ENCODE measurements around the gene ZNF396.

The ZNF396 gene

GRCh38 chr18:35379421-35379820 lies 2.3 kb upstream of the ZNF396 start:
- no peak for FAIRE-seq

DNA sequence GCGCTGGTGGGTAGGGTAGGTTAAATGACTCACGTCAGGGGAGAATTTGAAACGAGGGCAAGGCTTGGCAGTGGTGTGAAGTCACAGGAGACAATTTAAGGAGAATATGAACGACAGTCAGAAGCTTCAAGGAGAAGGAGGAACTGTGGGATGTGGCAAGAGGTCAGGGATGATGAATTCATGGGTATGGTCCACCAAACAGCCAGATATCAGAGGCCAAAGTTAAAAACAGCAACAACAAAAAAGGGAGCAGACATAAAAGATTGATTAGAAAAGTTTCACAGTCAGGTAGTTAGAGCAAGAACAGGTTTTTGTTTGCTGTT lies 1.4 kb upstream of the ZNF396 start:
- FAIRE-seq, result no peak

DNA sequence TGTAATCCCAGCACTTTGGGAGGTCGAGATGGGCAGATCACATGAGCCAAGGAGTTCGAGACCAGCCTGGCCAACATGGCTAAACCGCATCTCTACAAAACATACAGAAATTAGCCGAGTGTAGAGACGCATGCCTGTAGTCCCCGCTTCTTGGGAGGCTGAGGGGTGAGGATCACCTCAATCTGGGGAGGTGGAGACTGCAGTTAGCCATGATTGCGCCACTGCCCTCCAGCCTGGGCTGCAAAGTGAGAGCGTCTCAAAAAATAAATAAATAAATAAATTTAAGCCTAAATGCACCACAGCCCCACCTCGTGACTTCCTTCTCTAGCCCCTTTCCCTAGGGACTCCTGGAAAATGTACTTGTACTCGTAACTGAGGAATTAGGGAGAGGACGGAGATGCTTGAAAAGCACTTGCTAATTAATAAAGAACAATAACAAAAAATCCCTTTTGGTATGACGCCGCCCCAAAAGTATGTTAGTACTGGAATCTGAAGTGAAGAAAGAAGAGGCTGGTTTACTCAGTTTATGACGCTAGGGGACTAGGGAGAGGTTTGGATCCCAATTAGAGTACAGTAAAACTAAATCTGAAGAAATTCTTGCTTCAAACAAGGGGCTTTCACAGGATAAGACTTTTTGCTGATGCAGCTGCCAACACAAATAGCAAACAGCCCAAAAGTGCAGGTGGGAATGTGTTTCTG lies 887 bp upstream of the ZNF396 start:
- FAIRE-seq, result no peak

DNA sequence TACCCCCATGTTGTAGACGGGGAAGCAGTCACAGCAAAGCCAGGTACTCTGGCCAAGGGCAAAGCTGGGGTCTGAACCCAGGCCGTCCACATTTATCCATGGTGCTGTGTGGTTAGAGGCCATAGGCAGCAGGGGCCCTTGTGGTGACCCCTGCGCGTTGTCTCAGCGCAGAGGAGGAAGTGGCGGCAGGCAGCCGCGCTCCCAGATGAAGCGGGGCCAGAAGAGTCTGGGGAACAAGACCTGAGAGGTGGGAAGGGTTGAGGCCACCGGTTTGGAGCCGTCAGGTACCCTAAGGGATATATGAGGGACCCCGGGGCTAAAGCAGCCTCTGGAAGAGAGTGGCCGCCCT lies 770 bp downstream of the ZNF396 start:
- FAIRE-seq, result no peak

DNA sequence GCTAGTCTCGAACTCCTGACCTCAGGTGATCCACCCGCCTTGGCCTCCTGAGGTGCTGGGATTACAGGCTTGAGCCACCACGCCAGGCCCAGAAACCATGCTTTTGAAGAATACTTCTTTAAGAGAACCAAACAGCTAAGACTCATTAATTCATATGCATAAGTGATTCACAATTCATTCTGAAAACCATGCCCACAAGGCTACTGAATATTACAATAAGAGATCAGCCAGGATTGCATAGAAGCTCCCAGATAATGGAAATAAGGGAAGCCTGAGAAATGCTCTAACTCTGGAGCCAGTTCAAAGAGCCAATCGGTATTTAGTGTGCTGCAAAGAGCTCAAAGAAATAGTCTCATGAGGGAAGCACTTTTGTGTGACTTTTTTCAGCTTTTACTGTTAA lies 2.4 kb downstream of the ZNF396 start:
- no peak for FAIRE-seq

DNA sequence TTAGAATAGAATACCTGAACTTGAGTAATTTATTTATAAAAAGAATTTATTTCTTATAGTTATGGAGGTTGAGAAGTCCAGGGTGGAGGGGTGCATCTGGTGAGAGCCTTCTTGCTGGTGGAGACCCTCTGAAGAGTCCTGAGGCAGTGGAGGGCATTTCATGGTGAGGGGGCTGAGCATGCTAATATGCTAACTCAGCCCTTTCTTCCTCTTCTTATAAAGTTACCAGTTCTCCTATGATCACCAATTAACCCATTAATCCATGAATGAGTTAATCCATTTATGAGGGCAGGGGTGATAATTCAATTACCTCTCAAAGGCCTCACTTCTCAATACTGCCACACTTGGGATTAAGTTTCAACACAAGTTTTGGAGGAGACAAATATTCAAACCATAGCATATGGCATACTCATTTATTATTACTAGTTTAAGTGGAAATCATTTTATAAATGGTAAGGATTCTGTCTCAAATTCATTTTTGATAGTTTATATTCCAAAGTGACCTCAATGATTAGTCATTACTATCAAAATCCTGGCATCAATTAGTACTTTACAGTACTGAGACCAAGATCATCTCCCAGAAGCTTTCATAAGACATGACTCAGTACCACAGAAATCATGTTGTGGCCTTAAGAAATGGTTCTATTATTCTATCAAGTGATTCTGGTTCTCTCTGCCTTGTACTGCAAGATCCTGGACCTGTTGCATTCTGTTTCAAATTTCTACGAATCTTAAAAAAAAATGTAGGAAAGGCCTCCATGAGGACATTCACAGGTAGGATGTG lies 5.5 kb downstream of the ZNF396 start:
- no peak for FAIRE-seq

- no peak for FAIRE-seq
Measured at GRCh38 chr18:35369126-35369525, 8.0 kb downstream of the ZNF396 start.

- FAIRE-seq, result no peak
Measured at GRCh38 chr18:35368595-35368994, 8.5 kb downstream of the ZNF396 start.

DNA sequence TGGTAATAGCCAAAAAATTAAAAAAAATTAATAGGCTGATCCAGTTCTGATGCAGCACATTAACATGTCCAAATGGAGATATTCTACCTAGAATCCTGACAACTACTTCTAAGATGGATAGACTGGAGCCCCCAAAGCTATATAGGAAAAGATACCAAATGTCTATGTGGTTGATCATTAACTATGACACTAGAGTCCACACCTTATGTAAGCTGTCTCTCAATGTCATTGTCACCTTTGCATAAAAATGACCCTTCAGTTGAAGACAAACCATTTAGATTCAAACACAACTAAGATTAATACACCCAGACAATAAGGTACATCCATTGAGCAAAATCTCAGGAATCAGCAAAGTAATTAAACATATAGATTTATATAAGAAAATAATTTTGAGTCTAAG lies 14.6 kb downstream of the ZNF396 start:
- no peak for FAIRE-seq

- no peak for FAIRE-seq
Measured at GRCh38 chr18:35361570-35362321, 15.4 kb downstream of the ZNF396 start.

DNA sequence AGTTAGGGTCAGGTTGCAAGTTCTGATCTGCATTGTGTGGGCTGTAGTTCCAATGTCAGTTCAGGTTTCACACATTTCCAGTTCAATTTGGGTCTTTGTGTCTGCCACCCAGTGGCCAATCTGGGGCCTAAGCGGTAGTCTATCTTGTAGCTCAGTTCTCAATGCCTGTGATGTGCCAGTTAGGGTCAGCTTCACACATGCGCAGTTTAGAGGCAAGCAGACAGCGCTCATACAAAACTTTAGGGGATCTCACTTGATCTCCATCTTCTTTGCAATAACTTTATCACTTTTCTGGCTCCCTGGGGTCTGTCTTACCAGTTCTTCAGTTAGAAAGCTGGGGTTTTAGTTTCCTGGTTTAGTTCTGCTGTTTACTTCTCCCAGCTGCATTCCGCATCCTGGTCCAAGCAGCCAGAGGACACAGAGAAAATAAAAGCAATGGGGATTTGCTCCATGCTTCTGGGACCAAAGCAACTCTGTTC lies 22.0 kb downstream of the ZNF396 start:
- FAIRE-seq, result no peak

- no peak for FAIRE-seq
Measured at GRCh38 chr18:35352778-35353177, 24.4 kb downstream of the ZNF396 start.

DNA sequence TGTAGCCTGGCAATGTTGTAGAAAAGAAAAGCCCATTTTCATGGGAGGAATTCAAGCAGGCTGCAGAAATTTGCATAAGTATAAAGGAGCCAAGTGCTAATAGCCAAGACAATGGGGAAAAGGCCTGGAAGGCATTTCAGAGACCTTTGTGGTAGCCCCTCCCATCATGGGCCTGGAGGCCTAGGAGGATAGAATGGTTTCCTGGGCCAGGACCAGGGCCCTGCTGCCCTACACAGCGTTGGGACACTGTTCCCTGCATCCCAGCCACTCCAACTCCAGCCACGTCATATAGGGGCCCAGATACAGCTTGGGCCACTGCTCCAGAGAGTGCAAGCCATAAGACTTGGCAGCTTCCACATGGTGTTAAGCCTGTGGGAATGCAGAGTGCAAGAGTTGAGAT lies 24.9 kb downstream of the ZNF396 start:
- FAIRE-seq, result no peak

GRCh38 chr18:35348001-35348400 lies 29.1 kb downstream of the ZNF396 start:
- no peak for FAIRE-seq

DNA sequence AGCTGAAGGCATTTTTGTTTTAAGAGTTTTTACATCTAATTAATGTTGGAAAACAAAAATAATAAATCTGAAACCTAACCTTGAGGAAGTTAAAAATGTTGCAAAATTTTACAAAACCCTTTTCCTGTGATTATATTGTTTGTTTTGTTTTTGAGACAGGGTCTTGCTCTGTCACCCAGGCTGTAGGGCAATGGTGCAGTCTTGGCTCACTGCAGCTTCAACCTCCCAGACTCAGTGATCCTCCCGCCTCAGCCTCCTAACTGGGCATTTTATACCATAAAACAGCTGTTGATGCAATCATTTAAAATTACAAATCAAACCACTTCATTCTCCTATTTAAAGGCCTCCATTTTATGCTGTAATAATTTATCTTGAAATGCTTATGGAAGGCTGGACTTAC lies 31.2 kb downstream of the ZNF396 start:
- no peak for FAIRE-seq

DNA sequence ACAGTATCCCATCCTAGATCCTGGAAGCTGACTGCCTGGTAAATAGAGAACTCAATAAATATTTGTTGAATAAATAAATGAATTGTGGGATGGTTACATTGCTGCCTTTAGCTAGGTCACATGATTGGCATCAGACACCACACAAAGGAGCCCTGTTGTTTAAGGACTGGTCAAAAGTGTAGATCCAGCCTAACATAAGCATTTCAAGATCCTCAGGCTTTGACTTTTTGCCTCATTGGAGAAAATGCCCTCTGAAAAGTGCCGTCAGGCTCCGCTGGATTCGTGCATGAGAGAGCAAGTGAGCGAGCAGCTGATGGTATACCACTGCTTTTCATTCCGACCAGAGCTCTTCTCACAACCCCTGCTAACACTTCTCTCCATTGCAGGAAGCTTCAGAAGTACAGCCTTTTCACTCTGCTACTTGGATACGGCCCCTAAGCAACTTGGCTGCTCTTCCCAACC lies 31.6 kb downstream of the ZNF396 start:
- no peak for FAIRE-seq

GRCh38 chr18:35344736-35345459 lies 32.2 kb downstream of the ZNF396 start:
- FAIRE-seq, result no peak

GRCh38 chr18:35343936-35344735 lies 33.0 kb downstream of the ZNF396 start, which contains the start of gene ZNF24:
Gene ZNF24 (minus strand): TSS chr18:35344420. CDS start chr18:35340650, 3,770 bp downstream.
- FAIRE-seq, result peak; percentile 87

DNA sequence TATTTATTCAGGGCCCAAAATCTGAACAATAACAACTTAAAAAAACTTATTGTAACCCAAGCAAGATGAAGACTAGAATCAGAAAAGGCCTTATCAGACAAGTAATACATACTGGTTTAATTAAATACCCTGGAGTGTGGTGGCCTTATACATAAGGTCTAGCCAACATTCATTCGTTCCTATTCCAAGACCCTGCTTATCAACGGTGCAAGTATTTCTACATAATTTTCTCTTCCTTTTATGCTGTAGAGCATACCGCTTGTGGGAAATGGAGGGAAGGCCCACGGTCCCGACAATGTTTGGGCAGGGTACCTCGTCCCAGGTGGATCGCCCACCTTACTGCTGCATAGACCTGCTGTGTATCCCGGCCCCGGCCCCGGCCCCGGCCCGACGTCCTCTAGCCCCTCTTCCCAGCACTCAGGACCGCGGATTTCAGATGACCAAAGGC lies 33.6 kb downstream of the ZNF396 start:
- no peak for FAIRE-seq

DNA sequence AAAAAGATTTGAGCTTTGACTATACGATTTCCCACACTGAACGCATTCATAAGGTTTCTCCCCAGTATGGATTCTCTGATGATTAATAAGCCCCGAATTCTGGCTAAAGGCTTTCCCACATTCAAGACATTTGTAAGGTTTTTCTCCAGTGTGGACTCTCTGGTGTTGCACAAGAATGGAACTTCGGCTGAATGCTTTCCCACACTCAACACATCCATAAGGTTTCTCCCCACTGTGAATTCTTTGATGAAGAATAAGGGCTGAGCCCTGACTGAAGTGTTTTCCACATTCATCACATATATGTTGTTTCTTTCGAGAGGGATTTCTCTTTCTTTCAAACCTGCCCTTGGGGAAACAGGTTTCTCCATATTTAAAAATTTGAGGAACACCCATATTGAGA lies 39.9 kb downstream of the ZNF396 start:
- FAIRE-seq, result no peak

GRCh38 chr18:35335866-35336265 lies 41.3 kb downstream of the ZNF396 start:
- FAIRE-seq, result no peak

- FAIRE-seq, result no peak
Measured at GRCh38 chr18:35334821-35335220, 42.3 kb downstream of the ZNF396 start.

All from A204.1 (cell line).